Nephron (organoid): ENCODE results near the gene CDKAL1.

ENCODE experiments used
- H3K27ac Mint-ChIP-seq, 3 experiments: 2 replicates each; pipeline ENCODE4 v1.8.0; 2020; ENCODE audit warnings: mixed read lengths in 3 of 3, mild to moderate bottlenecking in 2 of 3, moderate library complexity in 1 of 3
- H3K27me3 Mint-ChIP-seq: 2 replicates; pipeline ENCODE4 v1.8.0; 2021; ENCODE audit warnings: low read depth, mild to moderate bottlenecking, moderate library complexity, mixed read lengths
- H3K36me3 Mint-ChIP-seq: 2 replicates; pipeline ENCODE4 v1.8.0; 2020; ENCODE audit warnings: low read depth, mixed read lengths
- H3K4me1 Mint-ChIP-seq: 2 replicates; pipeline ENCODE4 v1.8.0; 2020; ENCODE audit warnings: mixed read lengths
- H3K4me3 Mint-ChIP-seq, 3 experiments: 2 replicates each; pipeline ENCODE4 v1.8.0; 2020; ENCODE audit warnings: mild to moderate bottlenecking in 3 of 3, mixed read lengths in 3 of 3, moderate library complexity in 2 of 3
- H3K9me3 Mint-ChIP-seq: 2 replicates; pipeline ENCODE4 v1.8.0; 2020; ENCODE audit warnings: mixed read lengths
- CTCF ChIP-seq, 3 experiments: fragments of 200-600 bp; sonication (generic); IDR thresholded peaks; one replicate each; pipeline ENCODE4 v1.5.0; 2021; ENCODE audit warnings: antibody characterized with exemption in 3 of 3; ENCODE audit not compliant: unreplicated experiment in 3 of 3

Gene CDKAL1

GRCh38 chr6:20791944-20792343 is 257.7 kb downstream of the CDKAL1 start:
- Mint-ChIP-seq H3K9me3 (no peaks in the 10 kb centered on the region), H3K4me1 (peaks cover 18% of the 10 kb centered on the region), H3K36me3 (peaks cover 4% of the 10 kb centered on the region), H3K4me3 (peak overlapping the region in 2 of 3 experiments; percentile 22 to 54), H3K27me3 (no peaks in the 10 kb centered on the region), H3K27ac (peak overlapping the region; percentile 94 to 97 (median 95))
- no peak for TF ChIP-seq CTCF (IDR thresholded peaks at IDR 0.05; ENCODE audit: unreplicated experiment in 3 of 3)

GRCh38 chr6:20793174-20793573 is 258.9 kb downstream of the CDKAL1 start:
- H3K36me3 Mint-ChIP-seq, result peaks cover 9% of the 10 kb centered on the region
- no peak for TF ChIP-seq CTCF (IDR thresholded peaks at IDR 0.05; ENCODE audit: unreplicated experiment in 3 of 3)
- H3K4me3 Mint-ChIP-seq, result no peak overlapping the region
- no peaks in the 10 kb centered on the region for H3K27me3 Mint-ChIP-seq
- no peaks in the 10 kb centered on the region for H3K9me3 Mint-ChIP-seq
- peaks cover 18% of the 10 kb centered on the region for H3K4me1 Mint-ChIP-seq
- peak overlapping the region; percentile 94 to 97 (median 95) for H3K27ac Mint-ChIP-seq

GRCh38 chr6:20797597-20797996 is 263.3 kb downstream of the CDKAL1 start:
- Mint-ChIP-seq H3K36me3 (peaks cover 9% of the 10 kb centered on the region), H3K27me3 (no peaks in the 10 kb centered on the region), H3K4me1 (peaks cover 13% of the 10 kb centered on the region), H3K9me3 (no peaks in the 10 kb centered on the region), H3K27ac (no peak overlapping the region), H3K4me3 (no peak overlapping the region)
- no peak for TF ChIP-seq CTCF (IDR thresholded peaks at IDR 0.05; ENCODE audit: unreplicated experiment in 3 of 3)

GRCh38 chr6:20800229-20800628 is 266.0 kb downstream of the CDKAL1 start:
- TF ChIP-seq CTCF (IDR thresholded peaks at IDR 0.05; ENCODE audit: unreplicated experiment in 3 of 3), result no peak
- Mint-ChIP-seq H3K27ac (peak overlapping the region in 2 of 3 experiments; percentile 22 to 34), H3K27me3 (no peaks in the 10 kb centered on the region), H3K36me3 (peaks cover 9% of the 10 kb centered on the region), H3K4me1 (peaks cover 30% of the 10 kb centered on the region), H3K9me3 (no peaks in the 10 kb centered on the region), H3K4me3 (no peak overlapping the region)

- Mint-ChIP-seq H3K27me3 (no peaks in the 10 kb centered on the region), H3K27ac (no peak overlapping the region), H3K9me3 (peaks cover 2% of the 10 kb centered on the region), H3K36me3 (peaks cover 12% of the 10 kb centered on the region), H3K4me3 (no peak overlapping the region), H3K4me1 (peaks cover 31% of the 10 kb centered on the region)
- TF ChIP-seq CTCF (IDR thresholded peaks at IDR 0.05; ENCODE audit: unreplicated experiment in 3 of 3), result no peak
These were observed 266.4 kb downstream of the CDKAL1 start for GRCh38 chr6:20800653-20801052.

- Mint-ChIP-seq H3K4me3 (no peak overlapping the region), H3K4me1 (peaks cover 31% of the 10 kb centered on the region), H3K27me3 (no peaks in the 10 kb centered on the region), H3K36me3 (peaks cover 16% of the 10 kb centered on the region), H3K9me3 (peaks cover 7% of the 10 kb centered on the region), H3K27ac (no peak overlapping the region)
- TF ChIP-seq CTCF (IDR thresholded peaks at IDR 0.05; ENCODE audit: unreplicated experiment in 3 of 3), result no peak
These were observed 267.3 kb downstream of the CDKAL1 start for GRCh38 chr6:20801595-20801994.
